ENCODE measurements around the gene CXCL12.

The CXCL12 gene

GRCh38 chr10:44330431-44330830 is 54.5 kb downstream of the CXCL12 start:
- DNase-seq, result no peak

- DNase-seq, result no peak
Measured at GRCh38 chr10:44327461-44327860, 57.4 kb downstream of the CXCL12 start.
